C4-2B (cell line): Measurements from ENCODE around the gene DQX1.

ENCODE experiments used
- H3K27ac ChIP-seq: fragments of 450-650 bp; 2 replicates; pipeline ENCODE4 v1.5.1; 2017
- ZFX ChIP-seq: fragments of 450-650 bp; IDR thresholded peaks from 2 replicates; pipeline ENCODE4 v1.6.1; 2017
- TF ChIP-seq, protein P1 (sequence below): fragments of 450-650 bp; conservative IDR thresholded peaks from 2 replicates; pipeline ENCODE4 v1.5.1; 2017; ENCODE audit warnings: mild to moderate bottlenecking

The DQX1 gene

GRCh38 chr2:74552914-74553811 is 27.1 kb upstream of the DQX1 start:
- H3K27ac ChIP-seq, result no peak overlapping the region

DNA sequence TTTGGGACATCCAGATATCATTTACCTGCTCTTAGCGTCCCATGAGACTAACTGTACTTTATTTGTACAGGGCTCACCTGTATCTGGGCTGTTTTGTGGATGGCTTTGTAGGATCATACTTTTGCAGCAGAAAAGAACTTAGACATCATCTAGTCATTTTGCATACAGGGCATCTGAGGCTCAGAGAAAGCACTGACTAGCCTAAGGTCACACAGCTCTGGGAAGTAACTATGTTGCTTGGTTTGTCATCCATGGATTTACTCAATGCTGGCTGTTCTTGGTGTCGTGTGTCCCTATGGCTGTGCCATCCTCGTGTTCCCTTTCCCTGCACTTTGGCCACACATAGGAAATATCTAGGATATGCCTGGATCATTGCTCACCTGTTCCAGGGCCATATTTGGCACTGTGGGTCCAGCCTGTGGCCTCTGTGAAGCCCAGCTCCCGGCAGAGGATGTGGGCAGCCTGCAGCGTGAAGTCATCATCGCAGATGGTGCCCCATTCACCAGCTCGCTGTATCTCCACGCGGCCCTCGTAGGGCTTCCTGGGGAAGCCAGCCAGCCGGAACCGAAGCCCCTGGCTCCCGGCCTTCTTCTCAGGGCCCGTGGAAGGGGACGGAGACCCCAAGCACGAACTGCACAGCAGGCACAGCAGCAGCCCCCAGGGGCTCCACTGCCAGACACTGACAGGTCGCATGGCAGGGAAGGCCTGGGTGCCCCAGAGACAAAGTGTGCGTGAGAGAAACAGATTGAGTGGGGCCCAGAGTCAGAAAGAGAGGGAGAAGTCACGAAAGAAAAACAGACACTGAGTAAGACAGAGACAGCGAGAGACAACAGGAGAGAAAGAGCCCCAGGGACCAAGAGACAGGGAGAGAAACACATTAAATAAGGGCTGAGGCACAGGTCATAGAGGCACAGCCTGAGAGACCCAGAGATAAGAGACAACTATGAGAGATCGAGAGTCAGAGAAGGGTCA is 26.2 kb upstream of the DQX1 start:
- TF ChIP-seq, protein P1, sequence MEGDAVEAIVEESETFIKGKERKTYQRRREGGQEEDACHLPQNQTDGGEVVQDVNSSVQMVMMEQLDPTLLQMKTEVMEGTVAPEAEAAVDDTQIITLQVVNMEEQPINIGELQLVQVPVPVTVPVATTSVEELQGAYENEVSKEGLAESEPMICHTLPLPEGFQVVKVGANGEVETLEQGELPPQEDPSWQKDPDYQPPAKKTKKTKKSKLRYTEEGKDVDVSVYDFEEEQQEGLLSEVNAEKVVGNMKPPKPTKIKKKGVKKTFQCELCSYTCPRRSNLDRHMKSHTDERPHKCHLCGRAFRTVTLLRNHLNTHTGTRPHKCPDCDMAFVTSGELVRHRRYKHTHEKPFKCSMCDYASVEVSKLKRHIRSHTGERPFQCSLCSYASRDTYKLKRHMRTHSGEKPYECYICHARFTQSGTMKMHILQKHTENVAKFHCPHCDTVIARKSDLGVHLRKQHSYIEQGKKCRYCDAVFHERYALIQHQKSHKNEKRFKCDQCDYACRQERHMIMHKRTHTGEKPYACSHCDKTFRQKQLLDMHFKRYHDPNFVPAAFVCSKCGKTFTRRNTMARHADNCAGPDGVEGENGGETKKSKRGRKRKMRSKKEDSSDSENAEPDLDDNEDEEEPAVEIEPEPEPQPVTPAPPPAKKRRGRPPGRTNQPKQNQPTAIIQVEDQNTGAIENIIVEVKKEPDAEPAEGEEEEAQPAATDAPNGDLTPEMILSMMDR, result no peak
- TF ChIP-seq ZFX, result no peak
- H3K27ac ChIP-seq, result no peak overlapping the region

More at GRCh38 chr2:74552914-74553811, 27.1 kb upstream of the DQX1 start:
- TF ChIP-seq ZFX, result no peak
- TF ChIP-seq, protein P1, result no peak

DNA sequence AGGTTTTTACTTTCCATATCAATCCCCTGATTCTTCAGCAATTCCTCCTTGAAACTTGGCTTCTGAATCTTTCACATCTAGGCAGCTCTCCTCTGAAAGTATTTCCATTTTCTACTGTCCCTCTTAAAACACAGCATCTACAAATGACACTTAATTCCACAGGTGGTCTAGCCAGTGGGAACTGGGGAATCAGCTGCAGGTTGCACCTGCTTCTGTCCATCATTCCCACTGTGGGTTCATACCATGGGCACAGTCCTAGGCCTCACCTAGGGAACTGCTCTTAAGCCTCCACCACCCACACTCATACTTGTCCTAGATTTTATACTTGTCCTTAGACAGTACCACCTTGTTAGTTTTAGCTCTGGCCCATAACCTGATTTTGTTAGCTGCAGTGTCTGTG is 25.5 kb upstream of the DQX1 start:
- H3K27ac ChIP-seq, result no peak overlapping the region
- TF ChIP-seq, protein P1, result no peak
- no peak for TF ChIP-seq ZFX

DNA sequence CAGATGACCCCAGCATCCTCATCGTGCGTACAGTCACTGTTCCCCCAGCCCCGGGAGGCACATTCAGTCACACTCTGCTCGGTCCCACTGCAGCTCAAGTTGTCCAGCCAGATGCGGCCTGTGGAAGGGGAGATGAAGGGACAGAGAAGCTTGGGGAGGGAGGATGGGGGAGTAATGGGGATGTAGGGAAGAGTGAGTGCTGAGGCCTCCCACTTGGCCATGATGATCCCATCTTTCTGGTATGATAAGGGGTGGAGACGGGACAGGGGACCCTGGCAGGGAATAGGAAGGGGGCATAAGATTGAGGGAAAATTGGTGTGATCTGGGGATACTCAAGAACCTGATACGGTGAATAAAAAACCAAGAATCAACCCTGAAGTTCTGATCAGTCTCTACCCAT is 24.2 kb upstream of the DQX1 start:
- H3K27ac ChIP-seq, result peak overlapping the region; percentile 80; the same call in 1 of the 2 replicates
- TF ChIP-seq, protein P1, result no peak
- no peak for TF ChIP-seq ZFX

DNA sequence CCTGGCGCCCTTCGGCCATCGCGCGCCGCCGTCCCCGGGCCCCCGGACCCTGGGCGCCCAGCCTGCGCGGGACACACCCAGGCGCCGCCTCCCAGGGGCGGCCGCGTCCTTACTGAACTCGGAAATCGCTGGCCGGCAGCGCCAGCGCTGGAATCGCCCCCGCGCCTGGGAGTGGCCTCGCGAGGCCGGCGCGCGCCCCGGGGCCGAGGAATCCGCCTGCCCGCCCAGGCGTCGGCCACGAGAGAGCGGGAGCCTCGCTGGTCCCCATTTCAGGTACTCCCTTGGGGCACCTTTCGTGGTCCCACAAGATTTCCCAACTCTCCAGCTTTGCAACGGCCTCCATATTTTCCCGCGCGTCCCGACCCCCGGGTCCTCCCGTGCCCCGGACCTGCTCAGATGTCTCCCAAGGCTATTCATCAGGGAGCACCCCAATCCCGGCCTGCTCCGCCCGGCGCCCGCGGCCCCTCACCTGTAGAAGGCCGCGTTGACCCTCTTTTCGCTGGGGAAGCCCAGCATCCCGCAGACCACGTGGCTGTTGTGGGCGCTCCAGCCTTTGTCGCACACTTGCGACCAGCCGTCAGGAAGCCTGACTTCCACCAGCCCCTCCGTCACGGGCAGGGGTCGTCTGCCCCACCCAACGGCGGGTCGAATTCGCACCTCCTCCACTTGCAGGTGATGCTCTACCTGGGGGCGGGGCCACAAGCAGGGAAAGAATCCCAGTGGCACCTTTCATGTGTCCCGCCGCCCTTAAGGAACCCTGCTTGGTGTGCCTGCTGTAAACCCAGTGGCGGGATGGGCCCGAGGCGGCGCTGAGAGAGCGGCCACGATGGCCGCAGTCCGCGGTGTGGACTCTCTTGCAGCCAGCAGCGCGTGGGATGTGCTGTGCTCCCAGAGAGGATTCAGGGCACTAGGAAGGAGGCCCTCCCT is 23.1 kb upstream of the DQX1 start:
- peak; percentile 26; the same call in 1 of the 2 replicates for TF ChIP-seq ZFX
- TF ChIP-seq, protein P1, result no peak

DNA sequence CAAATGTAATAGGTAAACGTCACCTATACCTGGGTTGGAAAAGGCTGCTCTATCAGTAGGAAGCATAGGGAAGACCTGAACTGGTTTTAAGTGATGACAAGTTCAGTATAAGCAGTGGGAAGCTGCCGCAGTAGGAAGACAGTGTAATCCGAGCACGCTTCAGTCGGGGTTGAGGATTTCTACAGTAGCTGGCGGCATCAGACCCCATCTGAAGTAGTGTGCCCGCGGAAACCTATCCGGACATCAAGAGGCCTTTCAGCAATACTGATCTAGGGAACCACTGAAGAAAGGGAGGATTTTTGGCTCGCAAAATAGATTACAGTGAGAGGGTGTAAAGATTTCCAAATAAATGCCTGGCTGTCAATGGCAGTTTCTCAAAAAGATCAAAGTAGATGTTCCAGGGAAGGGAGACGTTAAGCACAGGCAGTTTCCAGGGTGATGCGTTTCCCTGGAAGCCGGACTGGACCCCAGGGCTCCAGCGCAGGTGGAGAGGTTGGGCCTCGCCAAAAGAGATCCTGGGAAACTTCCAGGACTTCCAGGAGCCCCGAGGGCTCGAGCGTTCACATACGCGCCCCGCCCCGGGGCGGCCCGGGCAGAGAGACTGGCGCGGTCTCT is 22.4 kb upstream of the DQX1 start:
- H3K27ac ChIP-seq, result peak overlapping the region; percentile 80
- TF ChIP-seq, protein P1, result no peak
- TF ChIP-seq ZFX, result no peak

More for the DNA sequence above, 23.1 kb upstream of the DQX1 start:
- H3K27ac ChIP-seq, result peak overlapping the region; percentile 80
